Measurements from ENCODE around the gene CCDC57. TPM values are rescaled to one million over a fixed set of nuclear protein-coding genes. Genes with fewer than 3 reads are reported as not detected.

The CCDC57 gene
- polyA plus RNA-seq, 1 donor (not counting 4 experiments of a cell fraction or from before 2014, with no cell fraction given): 19.2 TPM

DNA sequence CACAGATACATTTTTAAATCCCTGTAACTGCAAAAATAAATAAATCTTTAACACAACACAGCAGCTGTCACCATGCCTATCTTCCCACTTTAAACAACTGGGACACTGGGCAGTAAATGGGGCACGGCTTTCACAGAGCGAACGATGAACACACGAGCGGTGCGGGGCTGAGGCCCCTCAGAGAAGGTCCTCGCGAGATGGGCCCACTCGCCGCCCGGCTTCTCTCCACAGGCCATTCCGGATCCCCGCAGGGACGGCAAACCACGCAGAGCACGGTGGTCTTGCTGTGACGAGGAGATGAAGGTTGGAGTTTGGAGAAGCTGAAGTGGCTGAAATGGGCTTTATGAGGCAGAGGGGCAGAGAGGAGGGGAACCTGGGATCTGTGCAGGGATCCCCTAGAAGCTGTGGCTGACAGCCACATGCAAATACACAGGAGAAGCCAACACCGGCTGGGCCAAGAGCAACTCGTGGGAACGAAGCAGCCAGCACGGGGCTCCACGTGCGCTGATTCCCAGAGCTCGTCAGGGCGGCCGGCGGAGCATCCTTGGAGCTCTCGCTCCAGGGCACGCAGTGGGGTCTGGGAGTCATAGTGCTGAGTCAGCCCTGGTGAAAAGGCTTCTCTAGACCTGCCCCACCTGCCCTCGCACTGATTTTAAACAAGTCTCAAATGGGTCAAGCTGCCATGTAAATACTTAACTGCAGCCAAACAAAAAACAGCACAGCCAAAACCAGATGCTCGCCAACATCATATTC is 31.7 kb downstream of the CCDC57 start:
- H3K36me3 ChIP-seq (ENCODE audit: control insufficient read depth in 2 of 2, extremely low read depth in 1 of 2, insufficient read depth in 2 of 2, low read length in 2 of 2): peaks cover 5 to 41% of the 10 kb centered on the region in 2 experiments

DNA sequence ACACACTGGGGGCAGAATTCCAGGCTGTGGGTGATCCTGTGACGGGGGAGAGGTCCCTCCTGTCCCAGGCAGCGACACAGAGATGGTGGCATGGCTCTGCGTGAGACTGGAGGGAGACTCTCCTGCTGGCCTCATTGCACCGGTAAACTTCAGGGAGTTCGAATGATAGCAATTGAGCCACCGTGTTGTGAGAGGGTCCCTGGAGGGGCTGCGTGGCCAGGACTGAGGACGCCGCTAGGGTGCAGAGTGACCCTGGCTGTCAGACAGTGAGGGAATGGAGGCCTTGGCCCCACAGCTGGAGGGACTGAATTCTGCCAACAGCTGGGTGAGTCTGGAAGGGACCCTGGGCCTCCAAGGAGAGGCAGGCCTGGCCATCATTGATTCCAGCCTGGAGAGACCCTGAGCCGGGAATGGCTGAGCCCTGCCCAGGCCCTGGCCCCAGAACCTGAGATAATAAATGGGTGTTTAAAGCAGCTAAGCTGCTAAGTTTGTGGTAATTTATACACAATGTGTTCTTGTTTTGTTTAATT is 32.6 kb downstream of the CCDC57 start:
- dilution Hi-C loops (cut with MboI; ENCODE audit: extremely low pct_ligation_motif_present, low sequenced_read_pairs): no loop called here
- Histone ChIP-seq H3K9me3 (ENCODE audit: control insufficient read depth, low read depth, low read length) (no peaks in the 10 kb centered on the region), H3K4me1 (ENCODE audit: control insufficient read depth, extremely low read depth, insufficient read depth, low read length) (no peaks in the 10 kb centered on the region), H3K27me3 (ENCODE audit: control insufficient read depth, extremely low read depth, insufficient read depth, low read length) (no peaks in the 10 kb centered on the region), H3K9ac (ENCODE audit: control insufficient read depth, extremely low read depth, insufficient read depth, low read length) (no peak overlapping the region), H3K9me1 (ENCODE audit: control insufficient read depth, extremely low read depth, insufficient read depth, low read length) (peaks cover 3% of the 10 kb centered on the region), H3K4me2 (ENCODE audit: control insufficient read depth, extremely low read depth, insufficient read depth, low read depth, low read length) (no peak overlapping the region), H4K20me1 (ENCODE audit: control insufficient read depth, extremely low read depth, insufficient read depth, low read length) (no peaks in the 10 kb centered on the region), H2AFZ (ENCODE audit: control insufficient read depth, low read length) (no peak overlapping the region), H3K79me2 (ENCODE audit: control insufficient read depth, insufficient read depth, low read length) (no peaks in the 10 kb centered on the region), H3K27ac (ENCODE audit: control insufficient read depth, insufficient read depth, low read length) (no peak overlapping the region), H3K36me3 (ENCODE audit: control insufficient read depth in 2 of 2, extremely low read depth in 1 of 2, insufficient read depth in 2 of 2, low read length in 2 of 2) (peaks cover 5 to 38% of the 10 kb centered on the region in 2 experiments), H3K4me3 (ENCODE audit: control insufficient read depth in 2 of 3, extremely low read depth in 1 of 3, insufficient read depth in 2 of 3, low read depth in 1 of 3, low read length in 3 of 3) (no peak overlapping the region)
- no peak for DNase-seq (ENCODE audit: low read depth, low spot score)
- FAIRE-seq: no peak
- TF ChIP-seq CTCF (optimal IDR thresholded peaks at IDR 0.05 in 1 of 3, IDR thresholded peaks at IDR 0.05 in 1 of 3, conservative IDR thresholded peaks at IDR 0.05 in 1 of 3; ENCODE audit: extremely low read depth in 1 of 3, insufficient read depth in 2 of 3, low read length in 3 of 3) (no peak), EZH2 (IDR thresholded peaks at IDR 0.05; ENCODE audit: low read length) (no peak)

More for the DNA sequence above, 31.7 kb downstream of the CCDC57 start:
- Histone ChIP-seq H3K4me3 (ENCODE audit: control insufficient read depth in 2 of 3, extremely low read depth in 1 of 3, insufficient read depth in 2 of 3, low read depth in 1 of 3, low read length in 3 of 3) (no peak overlapping the region), H3K27ac (ENCODE audit: control insufficient read depth, insufficient read depth, low read length) (no peak overlapping the region), H3K9me1 (ENCODE audit: control insufficient read depth, extremely low read depth, insufficient read depth, low read length) (peaks cover 3% of the 10 kb centered on the region), H3K9me3 (ENCODE audit: control insufficient read depth, low read depth, low read length) (no peaks in the 10 kb centered on the region), H3K4me2 (ENCODE audit: control insufficient read depth, extremely low read depth, insufficient read depth, low read depth, low read length) (no peak overlapping the region), H3K9ac (ENCODE audit: control insufficient read depth, extremely low read depth, insufficient read depth, low read length) (no peak overlapping the region), H3K27me3 (ENCODE audit: control insufficient read depth, extremely low read depth, insufficient read depth, low read length) (no peaks in the 10 kb centered on the region), H4K20me1 (ENCODE audit: control insufficient read depth, extremely low read depth, insufficient read depth, low read length) (no peaks in the 10 kb centered on the region), H3K4me1 (ENCODE audit: control insufficient read depth, extremely low read depth, insufficient read depth, low read length) (no peaks in the 10 kb centered on the region), H2AFZ (ENCODE audit: control insufficient read depth, low read length) (no peak overlapping the region), H3K79me2 (ENCODE audit: control insufficient read depth, insufficient read depth, low read length) (no peaks in the 10 kb centered on the region)
- dilution Hi-C loops (cut with MboI; ENCODE audit: extremely low pct_ligation_motif_present, low sequenced_read_pairs): no loop called here
- FAIRE-seq (no peak), DNase-seq (ENCODE audit: low read depth, low spot score) (no peak)
- TF ChIP-seq EZH2 (IDR thresholded peaks at IDR 0.05; ENCODE audit: low read length): no peak
- no peak for TF ChIP-seq CTCF (optimal IDR thresholded peaks at IDR 0.05 in 1 of 3, IDR thresholded peaks at IDR 0.05 in 1 of 3, conservative IDR thresholded peaks at IDR 0.05 in 1 of 3; ENCODE audit: extremely low read depth in 1 of 3, insufficient read depth in 2 of 3, low read length in 3 of 3)

All from keratinocyte (primary cell).